Body of pancreas (tissue), 4 donors: ENCODE measurements around the gene DHX58. TPM values are rescaled to one million over a fixed set of nuclear protein-coding genes. Genes with fewer than 3 reads are reported as not detected.
"Not testable (repeated sequence)": the region's sequence is repeated elsewhere in the genome, so short reads cannot be mapped to it uniquely, and the experiment has no call there.

Source experiments
- ATAC-seq: fragments of 150-250 bp; one replicate; pipeline ENCODE4 v1.9.1; 2016
- DNase-seq, 4 donors: peaks; one replicate each; pipeline ENCODE4 v3.0.0-alpha.2; 2019
- H3K27ac ChIP-seq, 4 donors: fragments of 200-600 bp; sonication (generic); 1 replicate in 3 of 4; 2 replicates in 1 of 4; pipeline versions ENCODE4 v1.5.1 to v1.6.1; 2016 to 2019; ENCODE audit warnings: mild to moderate bottlenecking in 1 of 4, mixed read lengths in 1 of 4, moderate library complexity in 1 of 4
- H3K27me3 ChIP-seq, 2 donors: fragments of 200-600 bp; sonication (generic); one replicate each; pipeline ENCODE4 v1.6.0; 2016; ENCODE audit warnings: mild to moderate bottlenecking in 1 of 2
- H3K36me3 ChIP-seq, 2 donors: fragments of 200-600 bp; sonication (generic); replicated peaks in 1 of 2; 2 replicates each; pipeline ENCODE4 v1.5.1; 2016; ENCODE audit warnings: low read depth in 2 of 2; ENCODE audit not compliant: insufficient read depth in 1 of 2
- H3K4me1 ChIP-seq: fragments of 200-600 bp; sonication (generic); one replicate; pipeline ENCODE4 v1.6.0; 2016
- H3K4me3 ChIP-seq, 2 donors: fragments of 200-600 bp; sonication (generic); 1 replicate in 1 of 2; 2 replicates in 1 of 2; pipeline ENCODE4 v1.5.1; 2016 to 2019
- H3K9me3 ChIP-seq, 3 donors: fragments of 200-600 bp; sonication (generic); 1 replicate in 2 of 3; 2 replicates in 1 of 3; pipeline ENCODE4 v1.5.1; 2016
- CTCF ChIP-seq, 7 experiments: fragments of 450-650 bp in 4 of 7; fragments of 200-600 bp in 3 of 7; sonication (generic) in 3 of 7; IDR thresholded peaks; one replicate each; pipeline ENCODE4 v1.5.1; 2016 to 2019; ENCODE audit warnings: antibody characterized with exemption in 7 of 7
- POLR2A ChIP-seq, 3 donors: fragments of 450-650 bp; IDR thresholded peaks; one replicate each; pipeline ENCODE4 v1.6.1; 2016; ENCODE audit warnings: antibody characterized with exemption in 3 of 3, mild to moderate bottlenecking in 2 of 3
- WGBS, 2 donors: methylation state at CpG; one replicate each; pipeline ENCODE4 v1.1.5; 2017; 5-methylcytosine and 5-hydroxymethylcytosine counted together
- intact Hi-C: fragments of 100-400 bp; cut with DNase I; formaldehyde crosslinking; loops from one replicate; pipeline ENCODE4 v1.15.1; 2023
- total RNA-seq, 2 donors: library from RNA; depleted of rRNA; stranded (reverse); fragments of >200 nt; gene quantifications; one replicate each; pipeline ENCODE4 v1.1.0, GENCODE V29; 2016

The DHX58 gene
- total RNA-seq, 2 donors from 2014 or later, result 5.7 to 19.1 TPM

GRCh38 chr17:42153919-42154742, 41.6 kb upstream of the DHX58 start:
- Histone ChIP-seq H3K36me3 (no peaks in the 10 kb centered on the region), H3K4me1 (peaks cover 30% of the 10 kb centered on the region), H3K4me3 (peak overlapping the region; percentile 64 to 85), H3K27ac (peak overlapping the region in 3 of 4 donors; percentile 47 to 81 (median 79)), H3K27me3 (no peaks in the 10 kb centered on the region), H3K9me3 (no peaks in the 10 kb centered on the region)
- ATAC-seq (no peak), DNase-seq (no peak)
- TF ChIP-seq POLR2A (IDR thresholded peaks at IDR 0.05) (no peak), CTCF (IDR thresholded peaks at IDR 0.05) (no peak)
- intact Hi-C loops, result no loop called here
- 4 to 6% methylated on average over 14 to 15 of the region's 15 CpGs for WGBS, 2 donors

GRCh38 chr17:42146911-42147607, 34.5 kb upstream of the DHX58 start:
- Histone ChIP-seq H3K4me3 (no peak overlapping the region), H3K9me3 (no peaks in the 10 kb centered on the region), H3K36me3 (peaks cover 0 to 4% of the 10 kb centered on the region in 2 donors), H3K27ac (no peak overlapping the region), H3K27me3 (no peaks in the 10 kb centered on the region), H3K4me1 (peaks cover 12% of the 10 kb centered on the region)
- DNase-seq, result no peak
- ATAC-seq, result no peak
- WGBS, 2 donors, result 85 to 87% methylated on average over 13 of the region's 13 CpGs
- intact Hi-C loops, result no loop called here
- TF ChIP-seq CTCF (IDR thresholded peaks at IDR 0.05) (no peak), POLR2A (IDR thresholded peaks at IDR 0.05) (no peak)

GRCh38 chr17:42143138-42143537, 30.6 kb upstream of the DHX58 start:
- H3K4me3 ChIP-seq, intact Hi-C loops, H3K27me3 ChIP-seq, H3K9me3 ChIP-seq, H3K36me3 ChIP-seq: not testable (repeated sequence)
- 29 to 30% methylated on average over 4 of the region's 4 CpGs for WGBS, 2 donors
- peak; percentile 40 to 77 (median 65) for DNase-seq
- ATAC-seq, result peak; percentile 67
- H3K4me1 ChIP-seq, result peaks cover 31% of the 10 kb centered on the region
- H3K27ac ChIP-seq, result peak overlapping the region in 3 of 4 donors; percentile 33 to 60 (median 53)

GRCh38 chr17:42142371-42142896, 29.9 kb upstream of the DHX58 start:
- TF ChIP-seq POLR2A (IDR thresholded peaks at IDR 0.05) (no peak), CTCF (IDR thresholded peaks at IDR 0.05) (no peak)
- ATAC-seq, result no peak
- no peak for DNase-seq
- H3K27ac ChIP-seq, result peak overlapping the region in 2 of 4 donors; percentile 31 to 60
- no peaks in the 10 kb centered on the region for H3K9me3 ChIP-seq
- no peak overlapping the region for H3K4me3 ChIP-seq
- intact Hi-C loops, result no loop called here
- 76 to 81% methylated on average over 4 to 7 of the region's 7 CpGs for WGBS, 2 donors
- H3K4me1 ChIP-seq, result peaks cover 38% of the 10 kb centered on the region
- H3K27me3 ChIP-seq, result no peaks in the 10 kb centered on the region
- peaks cover 0 to 4% of the 10 kb centered on the region in 2 donors for H3K36me3 ChIP-seq

- Histone ChIP-seq H3K4me3 (no peak overlapping the region), H3K36me3 (peaks cover 0 to 4% of the 10 kb centered on the region in 2 donors), H3K9me3 (no peaks in the 10 kb centered on the region), H3K27ac (no peak overlapping the region), H3K27me3 (no peaks in the 10 kb centered on the region), H3K4me1 (peaks cover 48% of the 10 kb centered on the region)
- 66 to 77% methylated on average over 4 to 8 of the region's 8 CpGs for WGBS, 2 donors
- no peak for DNase-seq
- no peak for ATAC-seq
- intact Hi-C loops, result no loop called here
- TF ChIP-seq POLR2A (IDR thresholded peaks at IDR 0.05) (no peak), CTCF (IDR thresholded peaks at IDR 0.05) (no peak)
Measured at GRCh38 chr17:42141382-42141781, 28.9 kb upstream of the DHX58 start.

GRCh38 chr17:42140690-42141089, 28.2 kb upstream of the DHX58 start:
- H3K4me3 ChIP-seq, H3K9me3 ChIP-seq, H3K36me3 ChIP-seq, H3K27me3 ChIP-seq, intact Hi-C loops, DNase-seq, H3K27ac ChIP-seq, ATAC-seq: not testable (repeated sequence)
- WGBS, 2 donors, result 93 to 99% methylated on average over 7 of the region's 7 CpGs
- peaks cover 55% of the 10 kb centered on the region for H3K4me1 ChIP-seq
